GM12872 (cell line): Measurements from ENCODE around the gene PRKAR2B.

Experiments
- TF ChIP-seq, protein P1 (sequence below): IDR thresholded peaks from 3 replicates; pipeline ENCODE4 v1.5.1; 2011; ENCODE audit warnings: low read depth, mild to moderate bottlenecking, low read length, moderate library complexity; ENCODE audit not compliant: insufficient read depth

Gene PRKAR2B

DNA sequence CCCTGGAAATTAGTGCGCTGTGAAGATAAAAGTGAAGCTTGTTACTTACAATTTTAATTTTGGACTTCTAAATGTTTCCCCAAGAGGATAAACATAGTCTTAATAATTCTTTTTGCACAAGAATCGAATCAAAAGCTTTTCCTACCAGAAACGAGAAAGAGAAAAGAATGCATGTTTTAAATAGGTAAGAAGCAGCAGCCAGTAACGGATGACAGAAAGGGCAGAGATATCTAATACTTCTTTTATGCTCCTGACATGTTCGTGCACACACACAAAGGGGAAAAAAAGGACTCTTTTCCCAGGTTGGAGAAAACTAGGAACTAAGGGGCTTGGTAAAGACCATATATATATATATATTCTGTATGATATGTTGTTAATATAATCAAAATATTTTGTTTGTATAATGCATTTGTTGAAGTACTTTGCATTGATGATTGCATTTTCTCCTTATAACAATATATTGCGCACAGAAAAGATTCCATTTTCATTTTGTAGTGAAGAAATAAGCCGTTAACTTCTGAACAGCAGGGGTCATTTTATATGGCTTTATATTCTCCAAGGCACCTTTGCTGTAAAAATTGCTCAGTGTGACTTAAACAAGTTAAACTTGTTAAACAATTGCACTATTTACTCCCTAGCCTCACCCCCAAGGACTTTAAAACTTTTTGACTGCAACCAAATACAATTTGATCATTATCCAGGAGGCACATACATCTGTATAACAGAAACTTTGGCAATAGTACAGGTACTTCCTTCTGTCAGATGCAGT lies 2.2 kb downstream of the PRKAR2B start:
- TF ChIP-seq, protein P1, sequence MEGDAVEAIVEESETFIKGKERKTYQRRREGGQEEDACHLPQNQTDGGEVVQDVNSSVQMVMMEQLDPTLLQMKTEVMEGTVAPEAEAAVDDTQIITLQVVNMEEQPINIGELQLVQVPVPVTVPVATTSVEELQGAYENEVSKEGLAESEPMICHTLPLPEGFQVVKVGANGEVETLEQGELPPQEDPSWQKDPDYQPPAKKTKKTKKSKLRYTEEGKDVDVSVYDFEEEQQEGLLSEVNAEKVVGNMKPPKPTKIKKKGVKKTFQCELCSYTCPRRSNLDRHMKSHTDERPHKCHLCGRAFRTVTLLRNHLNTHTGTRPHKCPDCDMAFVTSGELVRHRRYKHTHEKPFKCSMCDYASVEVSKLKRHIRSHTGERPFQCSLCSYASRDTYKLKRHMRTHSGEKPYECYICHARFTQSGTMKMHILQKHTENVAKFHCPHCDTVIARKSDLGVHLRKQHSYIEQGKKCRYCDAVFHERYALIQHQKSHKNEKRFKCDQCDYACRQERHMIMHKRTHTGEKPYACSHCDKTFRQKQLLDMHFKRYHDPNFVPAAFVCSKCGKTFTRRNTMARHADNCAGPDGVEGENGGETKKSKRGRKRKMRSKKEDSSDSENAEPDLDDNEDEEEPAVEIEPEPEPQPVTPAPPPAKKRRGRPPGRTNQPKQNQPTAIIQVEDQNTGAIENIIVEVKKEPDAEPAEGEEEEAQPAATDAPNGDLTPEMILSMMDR = no peak

DNA sequence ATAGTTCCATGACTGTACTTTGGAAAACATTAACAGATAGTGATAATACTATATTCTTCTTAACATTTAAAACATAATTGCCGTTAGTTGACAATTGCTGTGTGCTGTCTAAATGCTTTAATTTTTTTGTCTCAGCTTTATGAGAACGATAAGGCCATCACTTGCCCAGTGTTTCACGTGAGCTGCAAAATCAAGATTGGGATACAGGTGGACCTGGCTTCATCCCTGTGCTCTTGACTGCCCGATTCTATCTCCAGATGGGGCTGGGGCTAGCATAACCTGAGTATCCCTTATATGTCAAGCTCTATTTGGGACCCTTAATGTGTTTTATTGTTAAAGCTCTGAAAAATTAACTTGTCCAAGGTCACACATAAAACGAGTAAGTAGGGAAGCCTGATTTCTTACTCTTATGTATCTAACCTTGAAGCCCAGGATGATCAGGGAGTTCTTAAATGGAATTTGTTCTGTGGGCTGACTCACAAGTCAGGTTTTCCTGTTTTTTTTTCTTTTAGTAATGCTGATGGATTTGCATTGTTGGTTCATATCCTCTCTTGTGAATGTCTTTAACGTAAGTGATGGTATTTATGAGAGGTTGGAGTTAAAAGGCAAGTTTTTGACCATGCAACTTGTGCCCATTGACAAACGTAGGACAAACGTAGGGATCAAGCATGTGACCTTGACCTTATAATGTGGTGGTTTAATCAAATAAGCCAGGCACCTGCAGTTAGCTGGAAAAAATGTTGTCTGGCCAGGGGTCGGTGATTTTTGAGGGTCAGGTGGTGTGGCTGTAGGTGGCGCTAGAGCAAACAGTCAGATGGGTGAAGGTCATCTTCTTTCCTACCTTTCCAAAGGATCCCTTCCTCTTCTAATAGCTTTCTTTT lies 3.6 kb downstream of the PRKAR2B start:
- TF ChIP-seq, protein P1 = peak; percentile 43

DNA sequence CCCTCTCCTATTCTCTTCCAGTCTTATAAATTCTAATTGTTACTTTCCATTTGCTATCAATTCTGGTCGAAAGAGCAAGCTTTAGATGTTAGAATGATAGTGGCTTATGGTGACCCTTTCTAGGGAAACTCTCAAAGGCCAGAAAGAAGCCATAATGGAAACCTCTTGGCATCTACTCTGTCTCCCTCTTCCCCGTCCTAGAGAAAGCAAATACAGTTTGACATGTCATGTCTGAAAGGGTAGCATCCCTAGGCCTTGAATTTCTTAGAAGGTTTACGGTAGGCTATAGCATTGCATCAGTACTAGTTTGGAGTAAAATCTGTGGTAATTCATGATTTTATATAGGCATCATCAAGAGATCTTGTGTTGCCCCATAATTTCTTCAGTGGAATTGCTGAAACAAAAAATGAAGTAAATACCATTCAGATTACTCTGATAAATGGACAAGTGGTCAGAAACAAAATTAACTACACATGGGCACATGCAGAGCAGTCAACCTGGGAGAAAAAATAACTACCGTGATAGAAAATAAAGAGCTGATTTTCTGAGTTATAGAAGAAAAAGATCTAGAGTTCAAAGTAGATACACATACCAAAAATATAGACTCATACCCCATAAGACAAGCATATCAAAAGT lies 4.4 kb downstream of the PRKAR2B start:
- TF ChIP-seq, protein P1 = no peak

DNA sequence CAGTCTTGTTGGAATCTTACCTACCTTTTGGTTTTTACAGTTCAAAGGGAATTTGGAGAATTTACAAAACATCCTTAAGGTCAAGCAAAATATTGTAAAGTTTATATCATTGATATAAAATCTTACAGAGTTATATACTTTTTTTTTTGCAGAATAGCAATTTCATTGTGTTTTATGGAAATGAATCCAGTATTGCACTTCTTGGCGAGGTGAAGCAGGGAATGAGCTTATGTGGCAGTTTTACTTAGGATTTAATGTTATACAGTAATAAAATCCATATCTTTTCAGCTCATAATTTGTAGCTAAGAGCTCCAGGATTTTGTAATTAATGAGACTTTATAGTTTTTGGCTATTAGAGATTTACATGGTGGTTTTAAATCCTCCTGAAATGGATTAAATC lies 5.0 kb downstream of the PRKAR2B start:
- TF ChIP-seq, protein P1 = no peak

DNA sequence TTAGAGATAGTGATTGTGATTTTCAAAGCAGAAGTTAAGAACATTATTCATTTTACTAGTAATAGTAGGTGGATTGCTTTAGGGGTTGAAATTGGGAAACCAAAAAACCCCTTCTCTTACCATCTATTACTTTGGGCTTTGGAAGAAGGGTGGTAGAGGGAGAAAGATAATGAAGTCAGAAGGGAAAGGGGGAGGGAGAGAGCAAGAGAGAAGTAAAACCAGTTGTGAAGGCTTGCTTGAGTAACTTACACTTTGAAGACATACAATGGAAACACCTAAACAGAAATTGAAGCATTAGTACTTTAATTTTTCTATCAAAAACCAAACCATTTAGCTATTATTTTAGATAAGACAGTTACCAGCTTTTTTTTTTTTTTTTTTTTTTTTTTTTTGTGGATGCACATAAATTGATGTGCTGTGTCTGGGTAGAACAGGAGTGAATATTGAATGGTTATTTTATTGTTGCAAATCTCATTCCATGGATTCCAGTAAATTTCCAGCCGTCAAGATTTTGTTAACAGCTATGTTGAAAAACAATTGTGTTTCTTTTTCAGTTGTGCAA lies 5.5 kb downstream of the PRKAR2B start:
- TF ChIP-seq, protein P1 = no peak

DNA sequence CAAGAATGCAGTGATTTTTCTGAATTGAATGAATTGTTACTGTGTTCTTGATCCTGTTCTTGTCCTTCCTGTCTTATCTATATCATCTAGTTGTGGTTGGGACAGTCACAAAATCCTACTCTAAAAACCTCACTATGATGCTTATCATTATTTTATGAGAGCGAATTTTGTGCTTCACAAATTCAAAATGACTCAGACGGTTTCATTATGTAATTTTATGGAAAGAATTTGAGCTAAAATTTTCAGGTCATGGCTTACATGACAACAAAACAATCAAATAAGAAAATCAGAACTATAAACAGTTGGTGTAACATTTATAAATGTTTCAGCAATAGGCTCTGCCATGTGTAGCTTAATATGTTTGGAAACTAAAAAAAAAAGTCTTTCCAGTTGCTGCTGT lies 6.9 kb downstream of the PRKAR2B start:
- TF ChIP-seq, protein P1 = no peak
